H1 (cell line): ENCODE results near the gene ING5.

Experiments
- EP300 ChIP-seq, 2 experiments: IDR thresholded peaks; 1 replicate in 1 of 2; 2 replicates in 1 of 2; pipeline ENCODE4 v1.6.1; 2011 to 2012; ENCODE audit warnings: low read depth in 2 of 2, low read length in 2 of 2, mild to moderate bottlenecking in 2 of 2, borderline replicate concordance in 1 of 2, inconsistent platforms in 1 of 2, moderate library complexity in 1 of 2
- POLR2A ChIP-seq, 2 experiments: IDR thresholded peaks; 1 replicate in 1 of 2; 2 replicates in 1 of 2; pipeline ENCODE4 v1.6.1; 2011; ENCODE audit warnings: low read depth in 2 of 2, low read length in 2 of 2, mild to moderate bottlenecking in 2 of 2; ENCODE audit errors: control extremely low read depth in 1 of 2
- POLR2AphosphoS5 ChIP-seq: IDR thresholded peaks from 2 replicates; pipeline ENCODE4 v1.6.1; 2011; ENCODE audit warnings: low read depth, low read length
- RAD21 ChIP-seq, 2 experiments: IDR thresholded peaks in 1 of 2; conservative IDR thresholded peaks in 1 of 2; 2 replicates each; pipeline ENCODE4 v1.6.1; 2011; ENCODE audit warnings: low read depth in 2 of 2, low read length in 2 of 2, improper control_type of control experiment in 1 of 2, inconsistent platforms in 1 of 2, mild to moderate bottlenecking in 1 of 2, moderate library complexity in 1 of 2
- RBBP5 ChIP-seq: IDR thresholded peaks from 2 replicates; pipeline ENCODE4 v1.7.1; 2012; ENCODE audit warnings: low read depth, mild to moderate bottlenecking, inconsistent platforms, low read length, moderate library complexity, borderline replicate concordance
- SRF ChIP-seq: IDR thresholded peaks from 2 replicates; pipeline ENCODE4 v1.6.1; 2011; ENCODE audit warnings: mild to moderate bottlenecking, low read depth, low read length, moderate library complexity
- TF ChIP-seq, protein P1 (sequence below), 3 experiments: IDR thresholded peaks; 1 replicate in 2 of 3; 2 replicates in 1 of 3; pipeline versions ENCODE4 v1.5.1 to v1.6.1; 2011; ENCODE audit warnings: low read length in 3 of 3, mild to moderate bottlenecking in 3 of 3, inconsistent platforms in 2 of 3, low read depth in 1 of 3, moderate library complexity in 1 of 3; ENCODE audit not compliant: insufficient read depth in 1 of 3; ENCODE audit errors: control extremely low read depth in 1 of 3
- TF ChIP-seq, protein P2 (sequence below): IDR thresholded peaks from 2 replicates; pipeline ENCODE4 v1.6.1; 2012; ENCODE audit warnings: inconsistent platforms

DNA sequence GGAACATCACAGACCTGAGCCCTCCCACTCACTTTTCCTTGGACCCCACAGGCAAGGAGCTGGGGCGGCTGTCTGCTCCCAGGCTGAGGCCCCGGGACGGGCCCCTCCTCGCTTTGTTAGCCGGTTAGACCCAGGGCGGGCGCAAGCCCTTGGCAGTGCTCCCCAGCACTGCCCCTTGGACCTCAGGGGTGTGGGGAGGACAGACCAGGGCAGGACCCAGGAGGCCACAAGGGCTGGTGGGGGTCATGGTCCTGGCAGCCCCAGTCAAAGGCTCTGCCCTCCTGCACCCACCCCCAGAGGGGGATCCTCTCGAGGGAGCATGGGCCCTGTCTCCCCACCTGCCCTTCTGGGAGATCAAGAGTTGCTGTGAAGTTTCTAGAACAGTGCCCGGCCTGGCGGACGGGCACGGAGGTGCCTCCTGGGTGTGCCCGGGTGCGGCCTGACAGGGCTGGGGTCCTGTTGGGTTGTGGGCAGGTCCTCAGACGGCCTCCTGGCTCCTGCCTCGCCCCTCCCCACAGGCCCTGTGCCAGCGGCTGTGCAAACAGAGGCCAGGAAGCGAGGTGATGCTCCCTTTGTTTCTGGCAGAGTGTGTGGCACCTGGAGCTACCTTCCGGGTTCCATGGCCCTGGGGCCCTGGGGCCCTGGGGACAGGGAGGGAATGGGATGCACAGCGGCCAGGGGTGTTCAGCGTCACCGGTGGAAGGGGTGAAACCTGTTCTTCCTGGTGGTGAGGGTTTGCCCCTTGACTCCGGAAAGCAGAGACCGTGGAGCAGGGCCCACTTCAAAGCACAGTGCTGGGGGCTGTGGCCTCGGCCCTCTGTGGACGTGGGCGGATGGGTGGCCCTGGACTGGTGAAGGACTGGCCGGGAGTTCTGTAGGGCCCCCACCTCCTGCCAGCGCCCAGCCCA is 71.9 kb downstream of the ING5 start:
- TF ChIP-seq, protein P1, sequence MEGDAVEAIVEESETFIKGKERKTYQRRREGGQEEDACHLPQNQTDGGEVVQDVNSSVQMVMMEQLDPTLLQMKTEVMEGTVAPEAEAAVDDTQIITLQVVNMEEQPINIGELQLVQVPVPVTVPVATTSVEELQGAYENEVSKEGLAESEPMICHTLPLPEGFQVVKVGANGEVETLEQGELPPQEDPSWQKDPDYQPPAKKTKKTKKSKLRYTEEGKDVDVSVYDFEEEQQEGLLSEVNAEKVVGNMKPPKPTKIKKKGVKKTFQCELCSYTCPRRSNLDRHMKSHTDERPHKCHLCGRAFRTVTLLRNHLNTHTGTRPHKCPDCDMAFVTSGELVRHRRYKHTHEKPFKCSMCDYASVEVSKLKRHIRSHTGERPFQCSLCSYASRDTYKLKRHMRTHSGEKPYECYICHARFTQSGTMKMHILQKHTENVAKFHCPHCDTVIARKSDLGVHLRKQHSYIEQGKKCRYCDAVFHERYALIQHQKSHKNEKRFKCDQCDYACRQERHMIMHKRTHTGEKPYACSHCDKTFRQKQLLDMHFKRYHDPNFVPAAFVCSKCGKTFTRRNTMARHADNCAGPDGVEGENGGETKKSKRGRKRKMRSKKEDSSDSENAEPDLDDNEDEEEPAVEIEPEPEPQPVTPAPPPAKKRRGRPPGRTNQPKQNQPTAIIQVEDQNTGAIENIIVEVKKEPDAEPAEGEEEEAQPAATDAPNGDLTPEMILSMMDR (IDR thresholded peaks at IDR 0.05; ENCODE audit: control extremely low read depth in 1 of 3, insufficient read depth in 1 of 3, low read depth in 1 of 3, low read length in 3 of 3): no peak
- TF ChIP-seq, protein P2, sequence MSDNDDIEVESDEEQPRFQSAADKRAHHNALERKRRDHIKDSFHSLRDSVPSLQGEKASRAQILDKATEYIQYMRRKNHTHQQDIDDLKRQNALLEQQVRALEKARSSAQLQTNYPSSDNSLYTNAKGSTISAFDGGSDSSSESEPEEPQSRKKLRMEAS: no peak
- TF ChIP-seq RAD21 (IDR thresholded peaks at IDR 0.05 in 1 of 2, conservative IDR thresholded peaks at IDR 0.05 in 1 of 2; ENCODE audit: low read depth in 2 of 2, low read length in 2 of 2): no peak
- no peak for TF ChIP-seq RBBP5
- no peak for TF ChIP-seq POLR2AphosphoS5
- no peak for TF ChIP-seq EP300 (IDR thresholded peaks at IDR 0.05; ENCODE audit: borderline replicate concordance in 1 of 2, low read depth in 2 of 2, low read length in 2 of 2)
- TF ChIP-seq SRF: no peak
- TF ChIP-seq POLR2A (IDR thresholded peaks at IDR 0.05; ENCODE audit: control extremely low read depth in 1 of 2, low read depth in 2 of 2, low read length in 2 of 2): no peak
